ENCODE data around the gene PDLIM3. TPM values are rescaled to one million over a fixed set of nuclear protein-coding genes. Genes with fewer than 3 reads are reported as not detected.

Gene PDLIM3, protein sequence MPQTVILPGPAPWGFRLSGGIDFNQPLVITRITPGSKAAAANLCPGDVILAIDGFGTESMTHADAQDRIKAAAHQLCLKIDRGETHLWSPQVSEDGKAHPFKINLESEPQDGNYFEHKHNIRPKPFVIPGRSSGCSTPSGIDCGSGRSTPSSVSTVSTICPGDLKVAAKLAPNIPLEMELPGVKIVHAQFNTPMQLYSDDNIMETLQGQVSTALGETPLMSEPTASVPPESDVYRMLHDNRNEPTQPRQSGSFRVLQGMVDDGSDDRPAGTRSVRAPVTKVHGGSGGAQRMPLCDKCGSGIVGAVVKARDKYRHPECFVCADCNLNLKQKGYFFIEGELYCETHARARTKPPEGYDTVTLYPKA
- 42.7 and 56.0 TPM in 2 replicates for total RNA-seq

DNA sequence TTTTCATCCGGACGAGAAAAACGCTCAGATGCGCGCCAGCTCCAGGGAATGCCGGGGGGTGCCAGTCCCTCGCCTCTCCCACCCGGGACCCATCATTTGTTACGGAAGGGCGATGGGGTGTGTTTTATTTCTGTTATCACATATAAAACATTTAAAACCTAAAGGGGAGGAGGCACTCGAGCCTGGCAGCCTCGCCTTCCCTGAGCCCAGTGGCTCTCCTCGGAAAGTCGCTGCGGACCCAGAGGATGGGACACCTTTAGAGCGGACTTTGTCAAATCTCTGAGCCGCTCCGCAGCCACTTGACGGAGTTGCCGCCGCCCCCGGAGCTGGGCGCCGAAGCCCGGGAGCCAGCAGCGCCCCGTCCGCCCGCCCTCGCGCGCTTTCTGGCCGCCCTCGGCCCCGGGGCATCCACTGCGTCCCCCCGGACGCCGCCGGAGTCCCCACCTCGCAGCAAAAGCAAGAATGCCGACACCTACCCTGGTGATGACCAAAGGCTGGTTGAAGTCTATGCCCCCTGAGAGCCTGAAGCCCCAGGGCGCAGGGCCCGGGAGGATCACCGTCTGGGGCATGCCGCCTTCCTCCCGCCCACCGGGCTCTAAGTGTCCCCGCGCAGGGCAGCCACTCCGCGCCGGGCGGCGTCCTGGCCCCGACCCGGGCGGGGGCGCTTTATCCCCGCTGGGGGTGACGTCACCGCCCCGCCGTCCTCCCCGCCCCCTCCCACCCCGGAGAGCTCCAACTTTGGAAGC, at the start of gene PDLIM3:
Gene PDLIM3, minus strand, starts transcription at position 642 of the 746 bp plus-strand sequence. Its CDS starts 73 bp downstream, at position 569.

DNA sequence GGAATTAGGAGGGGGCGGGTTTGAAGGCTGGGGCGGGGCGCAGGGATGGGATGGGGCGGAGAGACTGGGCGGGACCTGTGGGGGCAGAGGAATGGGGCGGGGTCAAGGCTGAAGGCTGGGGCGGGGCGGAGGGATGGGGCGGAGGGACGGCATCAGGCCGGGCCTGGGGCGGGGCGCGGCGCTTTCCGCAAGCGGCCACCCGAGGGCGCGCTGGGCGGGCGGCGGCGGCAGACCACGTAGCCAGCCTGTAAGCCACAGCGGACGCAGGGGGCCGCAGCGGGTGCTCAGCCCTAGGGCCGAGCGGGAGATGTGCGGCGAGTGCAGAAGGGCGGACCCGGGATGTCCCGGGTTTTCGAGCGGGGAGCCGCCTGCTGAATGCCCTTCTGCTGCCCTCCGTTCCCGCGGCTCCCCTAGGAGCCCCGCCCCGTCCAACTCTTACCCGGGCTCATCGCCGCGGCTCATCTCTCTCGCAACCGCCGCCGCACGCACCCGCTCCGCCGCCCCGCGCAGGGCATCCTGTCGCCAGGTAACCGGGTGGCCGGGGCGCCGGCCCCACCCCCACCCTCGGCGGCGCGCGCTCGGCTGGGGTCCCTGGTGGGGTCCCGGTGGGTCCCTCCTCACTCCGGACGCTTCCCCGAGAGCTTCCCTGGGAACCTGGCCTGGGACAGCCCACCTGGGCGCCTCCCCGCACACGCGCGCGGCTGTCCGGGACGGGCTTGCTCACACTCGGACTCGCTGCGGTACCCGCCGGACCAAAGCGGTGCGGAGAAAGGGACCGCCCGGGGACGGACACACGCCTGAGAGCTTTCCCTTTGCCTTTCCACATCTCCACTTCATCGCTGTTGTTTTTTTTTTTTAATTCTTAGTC, 63.8 kb downstream of the PDLIM3 start, which contains the start of gene CCDC110:
Gene CCDC110, minus strand, starts transcription at position 499 of the 868 bp plus-strand sequence. Its CDS starts 50 bp downstream, at position 449.

Other genes starting within 250 kb of the PDLIM3 start
- gene LRP2BP, start 139.6 kb downstream of the PDLIM3 start, total RNA-seq: 0.95 and 1.5 TPM in 2 replicates
- 7.4 and 17.8 TPM in 2 replicates for gene ANKRD37, start 138.7 kb downstream of the PDLIM3 start, total RNA-seq
- gene UFSP2, start 109.5 kb downstream of the PDLIM3 start, total RNA-seq: 45.6 and 46.6 TPM in 2 replicates
- gene CCDC110, start 63.8 kb downstream of the PDLIM3 start, total RNA-seq: 0.43 and 0.60 TPM in 2 replicates

All from dermis lymphatic vessel endothelial cell (primary cell).